Coronary artery (tissue), 2 donors: ENCODE data around the gene LONP1.

Experiments used
- DNase-seq: peaks from one replicate; pipeline ENCODE4 v3.0.0-alpha.2; 2017; ENCODE audit warnings: low spot score
- H3K27ac ChIP-seq, 2 donors: fragments of 200-600 bp; sonication (generic); one replicate each; pipeline ENCODE4 v1.5.1; 2016 to 2019
- H3K4me3 ChIP-seq: fragments of 200-600 bp; sonication (generic); 2 replicates; pipeline ENCODE4 v1.5.1; 2016; ENCODE audit warnings: mild to moderate bottlenecking, moderate library complexity
- TF ChIP-seq, protein P1 (sequence below): fragments of 200-600 bp; sonication (generic); IDR thresholded peaks from one replicate; pipeline ENCODE4 v1.5.1; 2019; ENCODE audit warnings: antibody characterized with exemption

The LONP1 gene

DNA sequence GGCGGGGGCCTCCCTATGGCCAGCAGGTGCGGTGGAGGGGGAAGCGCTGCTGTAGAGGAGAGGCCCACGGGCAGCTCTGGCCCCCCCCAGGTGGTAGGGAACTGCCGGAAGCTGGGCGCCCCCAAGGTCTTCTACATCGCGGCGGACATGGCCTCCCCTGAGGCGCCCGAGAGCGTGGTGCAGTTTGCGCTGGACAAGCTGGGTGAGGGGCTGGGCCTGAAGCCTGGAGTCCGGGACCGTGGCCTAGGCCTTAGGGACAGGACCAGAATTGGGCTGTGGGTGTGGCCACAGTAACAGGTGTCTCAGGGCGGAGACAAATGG lies 33.7 kb downstream of the LONP1 start:
- DNase-seq = peak; percentile 82
- Histone ChIP-seq H3K27ac (peak overlapping the region; percentile 63 to 85), H3K4me3 (peak overlapping the region; percentile 70)
- TF ChIP-seq, protein P1, sequence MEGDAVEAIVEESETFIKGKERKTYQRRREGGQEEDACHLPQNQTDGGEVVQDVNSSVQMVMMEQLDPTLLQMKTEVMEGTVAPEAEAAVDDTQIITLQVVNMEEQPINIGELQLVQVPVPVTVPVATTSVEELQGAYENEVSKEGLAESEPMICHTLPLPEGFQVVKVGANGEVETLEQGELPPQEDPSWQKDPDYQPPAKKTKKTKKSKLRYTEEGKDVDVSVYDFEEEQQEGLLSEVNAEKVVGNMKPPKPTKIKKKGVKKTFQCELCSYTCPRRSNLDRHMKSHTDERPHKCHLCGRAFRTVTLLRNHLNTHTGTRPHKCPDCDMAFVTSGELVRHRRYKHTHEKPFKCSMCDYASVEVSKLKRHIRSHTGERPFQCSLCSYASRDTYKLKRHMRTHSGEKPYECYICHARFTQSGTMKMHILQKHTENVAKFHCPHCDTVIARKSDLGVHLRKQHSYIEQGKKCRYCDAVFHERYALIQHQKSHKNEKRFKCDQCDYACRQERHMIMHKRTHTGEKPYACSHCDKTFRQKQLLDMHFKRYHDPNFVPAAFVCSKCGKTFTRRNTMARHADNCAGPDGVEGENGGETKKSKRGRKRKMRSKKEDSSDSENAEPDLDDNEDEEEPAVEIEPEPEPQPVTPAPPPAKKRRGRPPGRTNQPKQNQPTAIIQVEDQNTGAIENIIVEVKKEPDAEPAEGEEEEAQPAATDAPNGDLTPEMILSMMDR = no peak

DNA sequence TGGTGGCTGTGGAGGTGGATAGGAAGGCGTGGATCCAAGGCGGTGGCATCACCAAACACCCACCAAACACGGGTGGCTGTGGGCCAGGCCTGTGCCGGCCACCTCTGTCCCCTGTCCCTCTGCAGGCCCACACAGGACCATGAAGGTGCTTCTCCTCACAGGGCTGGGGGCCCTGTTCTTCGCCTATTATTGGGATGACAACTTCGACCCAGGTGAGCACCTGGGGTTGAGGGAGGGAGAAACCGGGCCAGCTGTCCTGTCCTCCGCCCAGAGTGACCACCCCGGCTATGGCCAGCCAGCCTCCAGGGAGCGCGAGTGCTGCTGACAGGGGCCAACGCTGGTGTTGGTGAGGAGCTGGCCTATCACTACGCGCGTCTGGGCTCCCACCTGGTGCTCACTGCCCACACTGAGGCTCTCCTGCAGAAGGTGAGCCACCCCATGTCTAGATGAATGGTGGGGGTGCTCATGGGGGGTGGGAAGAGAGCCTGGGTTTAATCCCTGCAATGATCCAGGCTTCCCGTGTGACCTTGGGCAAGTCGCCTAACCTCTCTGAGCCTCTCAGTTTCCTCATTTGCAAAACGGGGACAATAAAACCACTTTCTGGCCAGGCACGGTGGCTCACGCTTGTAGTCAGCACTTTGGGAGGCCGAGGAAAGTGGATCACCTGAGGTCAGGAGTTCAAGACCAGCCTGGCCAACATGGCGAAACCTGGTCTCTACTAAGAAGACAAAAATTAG lies 35.1 kb downstream of the LONP1 start:
- TF ChIP-seq, protein P1 = no peak
- no peak overlapping the region for H3K27ac ChIP-seq
- H3K4me3 ChIP-seq = no peak overlapping the region
- DNase-seq = peak; percentile 76

DNA sequence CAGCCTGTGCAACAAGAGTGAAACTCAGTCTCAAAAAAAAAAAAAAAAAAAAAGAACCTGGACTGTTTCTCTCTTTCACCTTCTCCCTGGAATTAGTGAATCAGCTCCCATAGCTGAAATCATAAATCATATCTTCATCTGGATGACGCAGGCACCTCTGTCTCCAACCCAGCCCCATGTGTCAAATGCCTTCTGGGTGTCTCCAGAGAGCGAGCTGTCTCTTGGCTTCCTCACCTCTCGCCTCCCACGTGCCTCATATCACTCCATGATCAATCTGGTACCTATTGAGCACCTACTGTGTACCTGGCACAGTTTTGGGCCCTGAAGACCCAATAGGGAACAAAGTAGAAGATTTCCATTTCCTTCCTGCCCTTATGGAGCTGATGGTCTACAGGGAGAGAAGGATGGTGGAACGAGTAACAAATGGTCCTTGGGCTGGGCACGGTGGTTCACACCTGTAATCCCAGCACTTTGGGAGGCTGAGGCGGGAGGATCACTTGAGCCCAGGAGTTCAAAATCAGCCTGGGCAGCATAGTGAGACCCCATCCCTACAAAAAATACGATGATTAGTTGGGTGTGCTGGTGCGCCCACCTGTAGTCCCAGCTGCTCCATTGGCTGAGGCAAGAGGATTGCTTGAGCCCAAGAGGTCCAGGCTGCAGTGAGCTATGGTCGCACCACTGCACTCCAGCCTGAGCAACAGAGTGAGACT lies 36.6 kb downstream of the LONP1 start:
- Histone ChIP-seq H3K4me3 (no peak overlapping the region), H3K27ac (no peak overlapping the region)
- TF ChIP-seq, protein P1 = no peak
- DNase-seq = peak; percentile 64

DNA sequence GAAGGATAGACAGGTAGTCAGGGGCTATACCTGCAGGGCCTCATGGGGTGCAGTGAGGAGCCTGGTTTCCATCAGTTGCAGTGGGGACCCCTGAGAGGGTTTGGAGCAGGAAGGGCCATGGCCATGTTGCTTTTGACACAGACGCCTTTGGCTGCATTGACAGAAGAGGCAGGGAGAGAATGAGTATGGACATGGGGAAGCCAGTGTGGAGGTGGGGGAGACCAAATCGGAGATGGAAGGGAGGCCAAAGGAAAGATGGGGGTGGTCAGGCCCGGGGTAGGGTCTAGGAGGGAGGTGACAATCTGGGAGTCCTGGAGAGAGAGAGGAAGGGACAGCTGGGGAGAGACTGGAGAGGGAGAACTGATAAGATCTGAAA lies 37.9 kb downstream of the LONP1 start:
- Histone ChIP-seq H3K27ac (no peak overlapping the region), H3K4me3 (no peak overlapping the region)
- TF ChIP-seq, protein P1 = no peak
- peak; percentile 69 for DNase-seq

DNA sequence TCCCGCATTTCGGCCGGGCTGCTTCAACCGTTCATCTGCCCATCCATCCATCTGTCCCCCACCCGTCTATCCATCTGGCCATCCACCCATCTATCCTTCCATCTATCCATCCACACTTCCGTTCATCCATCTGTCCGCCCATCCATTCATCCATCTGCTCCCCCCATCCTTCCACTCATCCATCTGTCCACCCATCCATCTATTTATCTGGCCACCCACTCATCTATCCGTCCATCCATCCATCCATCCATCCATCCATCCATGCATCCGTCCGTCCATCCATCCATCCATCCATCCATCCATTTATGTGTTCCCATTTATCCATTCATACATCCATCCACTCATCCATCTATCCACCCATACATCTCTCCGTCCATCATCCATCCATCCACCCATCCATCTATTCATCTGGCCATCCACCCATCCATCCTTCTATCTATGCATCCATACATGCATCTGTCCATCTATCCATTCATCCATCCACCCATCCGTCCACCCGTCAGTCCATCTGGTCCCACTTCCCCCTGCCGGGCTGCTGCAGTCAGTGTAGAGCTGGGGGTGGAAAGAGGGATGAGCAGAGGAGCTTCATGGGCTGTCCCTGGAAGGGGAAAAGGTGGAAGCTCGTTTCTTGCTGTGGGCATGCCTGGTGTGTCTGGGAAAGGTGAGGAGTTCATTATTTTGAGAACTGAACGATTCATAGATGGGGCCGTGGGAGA lies 38.4 kb downstream of the LONP1 start:
- peak; percentile 72 for DNase-seq
- TF ChIP-seq, protein P1 = no peak
- Histone ChIP-seq H3K27ac (peak overlapping the region in 1 of 2 donors; percentile 94), H3K4me3 (peak overlapping the region; percentile 93)

DNA sequence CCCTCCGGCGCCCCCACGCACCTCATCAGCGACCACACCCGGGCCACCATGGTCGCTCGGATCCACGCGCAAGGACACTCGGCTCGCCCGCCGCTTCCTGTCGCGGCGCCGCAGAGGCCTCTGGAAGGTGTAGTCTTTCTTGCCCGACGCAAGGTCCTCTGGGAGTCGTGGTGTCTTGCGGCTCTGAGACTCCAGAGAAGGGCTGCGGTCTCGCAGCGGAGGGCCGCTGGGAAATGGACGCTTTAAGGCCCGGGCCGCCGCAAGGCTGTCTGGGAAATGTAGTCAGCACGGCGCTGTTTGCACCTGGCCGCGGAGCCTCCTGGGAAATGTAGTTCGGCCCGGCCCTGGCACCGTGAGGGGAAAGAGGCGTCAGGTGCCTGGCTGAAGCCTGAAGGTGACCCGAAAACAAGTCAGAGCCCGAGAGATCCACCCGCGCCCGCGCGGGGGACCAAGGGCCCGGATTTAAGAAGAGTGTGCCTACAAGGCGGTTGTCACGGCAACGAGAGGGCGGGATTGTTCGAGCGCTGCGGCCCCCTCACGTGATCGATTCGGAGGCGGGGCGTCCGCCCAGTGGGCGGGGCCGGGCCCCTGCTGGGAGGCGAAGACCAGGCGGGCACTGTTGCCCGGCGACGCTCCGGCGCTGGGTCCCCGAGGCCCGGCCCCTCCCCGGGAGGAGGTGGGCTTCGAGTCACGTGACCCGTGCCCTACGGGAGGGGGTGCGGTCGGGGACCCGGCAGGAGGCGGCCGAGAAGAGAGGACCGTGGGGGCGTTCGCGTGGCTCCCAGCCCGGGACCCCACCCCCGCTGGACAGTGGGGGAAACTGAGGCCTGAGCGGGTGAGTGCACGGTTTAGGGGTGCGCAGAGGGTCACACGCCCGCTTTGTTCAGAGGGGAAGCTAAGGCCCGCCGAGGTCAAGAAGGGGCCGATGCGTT lies 39.2 kb downstream of the LONP1 start, which contains the start of the genes HSD11B1L and MICOS13:
Gene HSD11B1L (plus strand): TSS at position 591 of the 932 bp plus-strand sequence. CDS start 3,806 bp downstream, outside the sequence.
Gene MICOS13 (minus strand): TSS at position 80 of the 932 bp plus-strand sequence. CDS start 30 bp downstream, at position 50.
- peak; percentile 99 for DNase-seq
- Histone ChIP-seq H3K4me3 (peak within 1 kb of the TSS; percentile 93), H3K27ac (peak within 1 kb of the TSS; percentile 89 to 94)
- TF ChIP-seq, protein P1 = no peak
